ENCODE data around the gene TERB1.

The TERB1 gene

GRCh38 chr16:66750279-66751052 is 50.9 kb downstream of the TERB1 start:
- no peak for DNase-seq (ENCODE audit: low read depth)

- DNase-seq (ENCODE audit: low read depth), result no peak
These were observed 54.7 kb downstream of the TERB1 start for GRCh38 chr16:66746682-66747081.

- DNase-seq (ENCODE audit: low read depth), result no peak
These were observed 55.3 kb downstream of the TERB1 start for GRCh38 chr16:66746048-66746447.

GRCh38 chr16:66741950-66742808 is 59.2 kb downstream of the TERB1 start:
- peak; percentile 34 for DNase-seq (ENCODE audit: low read depth)

- DNase-seq (ENCODE audit: low read depth), result peak; percentile 94
These were observed 60.0 kb downstream of the TERB1 start for GRCh38 chr16:66741169-66741900.

- no peak for DNase-seq (ENCODE audit: low read depth)
These were observed 60.9 kb downstream of the TERB1 start for GRCh38 chr16:66740533-66740932.

- no peak for DNase-seq (ENCODE audit: low read depth)
These were observed 61.4 kb downstream of the TERB1 start for GRCh38 chr16:66740010-66740409.

GRCh38 chr16:66735891-66736290 is 65.5 kb downstream of the TERB1 start:
- DNase-seq (ENCODE audit: low read depth), result no peak

- no peak for DNase-seq (ENCODE audit: low read depth)
These were observed 70.3 kb downstream of the TERB1 start for GRCh38 chr16:66731101-66731500.

- DNase-seq (ENCODE audit: low read depth), result no peak
These were observed 72.6 kb downstream of the TERB1 start for GRCh38 chr16:66728804-66729203.

GRCh38 chr16:66728117-66728787 is 73.1 kb downstream of the TERB1 start:
- DNase-seq (ENCODE audit: low read depth), result peak; percentile 70

GRCh38 chr16:66720766-66721165 is 80.6 kb downstream of the TERB1 start:
- no peak for DNase-seq (ENCODE audit: low read depth)

- DNase-seq (ENCODE audit: low read depth), result no peak
These were observed 82.1 kb downstream of the TERB1 start for GRCh38 chr16:66719246-66719645.

GRCh38 chr16:66717776-66718175 is 83.6 kb downstream of the TERB1 start:
- no peak for DNase-seq (ENCODE audit: low read depth)

GRCh38 chr16:66717112-66717675 is 84.2 kb downstream of the TERB1 start:
- no peak for DNase-seq (ENCODE audit: low read depth)

GRCh38 chr16:66714654-66715307 is 86.6 kb downstream of the TERB1 start:
- DNase-seq (ENCODE audit: low read depth), result no peak

- no peak for DNase-seq (ENCODE audit: low read depth)
These were observed 87.3 kb downstream of the TERB1 start for GRCh38 chr16:66714062-66714461.

GRCh38 chr16:66713076-66713475 is 88.3 kb downstream of the TERB1 start:
- no peak for DNase-seq (ENCODE audit: low read depth)

GRCh38 chr16:66712512-66712911 is 88.9 kb downstream of the TERB1 start:
- no peak for DNase-seq (ENCODE audit: low read depth)

GRCh38 chr16:66711581-66711980 is 89.8 kb downstream of the TERB1 start:
- no peak for DNase-seq (ENCODE audit: low read depth)

GRCh38 chr16:66706506-66706880 is 94.9 kb downstream of the TERB1 start:
- DNase-seq (ENCODE audit: low read depth), result no peak

Measured in fibroblast of the conjunctiva (primary cell).